Large intestine (tissue), 12 donors: Measurements from ENCODE around the gene CD101. TPM values are rescaled to one million over a fixed set of nuclear protein-coding genes. Genes with fewer than 3 reads are reported as not detected.

Experiments
- DNase-seq, 2 donors: peaks; one replicate each; pipeline versions ENCODE4 v3.0.0 to v3.0.0-alpha.2; 2013
- H3K27ac ChIP-seq: one replicate; pipeline ENCODE4 v1.5.1; 2013; ENCODE audit warnings: low read length
- H3K27me3 ChIP-seq: 2 replicates; pipeline ENCODE4 v1.6.1; 2013; ENCODE audit warnings: low read length; ENCODE audit not compliant: control insufficient read depth, insufficient read depth
- H3K36me3 ChIP-seq: 2 replicates; pipeline ENCODE4 v1.6.1; 2013; ENCODE audit warnings: low read length; ENCODE audit not compliant: control insufficient read depth, insufficient read depth
- H3K4me1 ChIP-seq: one replicate; pipeline ENCODE4 v1.6.1; 2013; ENCODE audit warnings: low read length; ENCODE audit not compliant: control insufficient read depth, insufficient read depth
- H3K4me3 ChIP-seq: one replicate; pipeline ENCODE4 v1.5.1; 2013; ENCODE audit warnings: low read length
- H3K9me3 ChIP-seq: one replicate; pipeline ENCODE4 v1.6.1; 2013; ENCODE audit warnings: mild to moderate bottlenecking, low read depth, low read length, moderate library complexity; ENCODE audit not compliant: control insufficient read depth
- WGBS: methylation state at CpG from one replicate; pipeline ENCODE4 v1.1.5; 2013; ENCODE audit warnings: low lambda C conversion rate; ENCODE audit not compliant: insufficient coverage; 5-methylcytosine and 5-hydroxymethylcytosine counted together
- long read RNA-seq, 11 donors: transcript quantifications; one replicate each; lab custom pipeline, GENCODE V29; 2026
- polyA plus RNA-seq: library from polyadenylated mRNA; unstranded; fragments of 120-200 nt; gene quantifications from one replicate; pipeline ENCODE4 v1.2.1, GENCODE V29; 2013

Gene CD101, protein sequence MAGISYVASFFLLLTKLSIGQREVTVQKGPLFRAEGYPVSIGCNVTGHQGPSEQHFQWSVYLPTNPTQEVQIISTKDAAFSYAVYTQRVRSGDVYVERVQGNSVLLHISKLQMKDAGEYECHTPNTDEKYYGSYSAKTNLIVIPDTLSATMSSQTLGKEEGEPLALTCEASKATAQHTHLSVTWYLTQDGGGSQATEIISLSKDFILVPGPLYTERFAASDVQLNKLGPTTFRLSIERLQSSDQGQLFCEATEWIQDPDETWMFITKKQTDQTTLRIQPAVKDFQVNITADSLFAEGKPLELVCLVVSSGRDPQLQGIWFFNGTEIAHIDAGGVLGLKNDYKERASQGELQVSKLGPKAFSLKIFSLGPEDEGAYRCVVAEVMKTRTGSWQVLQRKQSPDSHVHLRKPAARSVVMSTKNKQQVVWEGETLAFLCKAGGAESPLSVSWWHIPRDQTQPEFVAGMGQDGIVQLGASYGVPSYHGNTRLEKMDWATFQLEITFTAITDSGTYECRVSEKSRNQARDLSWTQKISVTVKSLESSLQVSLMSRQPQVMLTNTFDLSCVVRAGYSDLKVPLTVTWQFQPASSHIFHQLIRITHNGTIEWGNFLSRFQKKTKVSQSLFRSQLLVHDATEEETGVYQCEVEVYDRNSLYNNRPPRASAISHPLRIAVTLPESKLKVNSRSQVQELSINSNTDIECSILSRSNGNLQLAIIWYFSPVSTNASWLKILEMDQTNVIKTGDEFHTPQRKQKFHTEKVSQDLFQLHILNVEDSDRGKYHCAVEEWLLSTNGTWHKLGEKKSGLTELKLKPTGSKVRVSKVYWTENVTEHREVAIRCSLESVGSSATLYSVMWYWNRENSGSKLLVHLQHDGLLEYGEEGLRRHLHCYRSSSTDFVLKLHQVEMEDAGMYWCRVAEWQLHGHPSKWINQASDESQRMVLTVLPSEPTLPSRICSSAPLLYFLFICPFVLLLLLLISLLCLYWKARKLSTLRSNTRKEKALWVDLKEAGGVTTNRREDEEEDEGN
- 4.6 TPM for polyA plus RNA-seq
- long read RNA-seq, donor 1 = 0 reads
- long read RNA-seq, donor 2 = 0 reads
- long read RNA-seq, donor 3 = 0 reads
- long read RNA-seq, donor 4 = 0 reads
- long read RNA-seq, donor 5 = 0 reads
- long read RNA-seq, donor 6 = 0 reads
- long read RNA-seq, donor 7 = 0 reads
- long read RNA-seq, donor 8, partial matches to known transcripts = 0 of 1 reads
- long read RNA-seq, donor 8, other reads (novel, unspliced or antisense) = 0 of 1 reads
- long read RNA-seq, donor 9 = 0 reads
- long read RNA-seq, donor 10 = 0 reads
- long read RNA-seq, donor 11 = 0 reads

DNA sequence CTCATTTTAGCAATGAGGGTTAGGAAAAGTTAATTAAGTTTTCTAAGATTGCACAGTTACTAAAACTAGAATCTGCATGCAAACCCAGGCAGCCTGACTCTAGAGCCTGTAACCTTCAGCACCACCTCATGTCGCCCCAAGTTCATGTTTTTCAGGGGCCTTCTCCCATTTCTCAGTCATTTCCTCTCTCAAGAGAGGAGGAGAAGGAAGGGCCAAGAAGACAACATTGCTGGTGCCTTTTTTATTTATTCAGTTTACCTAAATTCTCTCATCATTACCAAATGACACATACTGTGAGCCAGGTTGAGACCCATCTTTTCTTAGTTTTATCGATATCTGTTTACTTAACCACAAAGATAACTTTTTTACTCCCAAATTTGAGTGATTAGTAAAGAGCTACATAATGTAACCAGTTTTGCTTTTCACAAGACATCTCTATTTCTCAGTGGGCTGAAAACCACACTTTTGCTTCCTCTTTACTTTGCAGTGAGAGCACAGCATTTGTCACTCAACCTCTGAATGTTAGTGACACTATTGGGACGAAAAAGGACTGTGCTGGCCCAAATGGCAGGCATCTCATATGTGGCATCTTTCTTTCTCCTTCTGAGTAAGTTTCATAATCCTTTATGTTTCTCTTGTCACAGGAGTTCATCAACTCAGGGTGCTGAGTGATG lies at the start of gene CD101:
Gene CD101 (plus strand): TSS at position 507 of the 674 bp plus-strand sequence. CDS start 58 bp downstream, at position 565.
- no peak for DNase-seq
- no peaks in the 10 kb centered on the region for H3K36me3 ChIP-seq
- H3K4me3 ChIP-seq = no peak within 1 kb of the TSS
- no peak within 1 kb of the TSS for H3K27ac ChIP-seq
- no peaks in the 10 kb centered on the region for H3K4me1 ChIP-seq
- H3K9me3 ChIP-seq = no peaks in the 10 kb centered on the region
- WGBS = 83% methylated on average over 2 of the region's 3 CpGs
- H3K27me3 ChIP-seq = no peaks in the 10 kb centered on the region

DNA sequence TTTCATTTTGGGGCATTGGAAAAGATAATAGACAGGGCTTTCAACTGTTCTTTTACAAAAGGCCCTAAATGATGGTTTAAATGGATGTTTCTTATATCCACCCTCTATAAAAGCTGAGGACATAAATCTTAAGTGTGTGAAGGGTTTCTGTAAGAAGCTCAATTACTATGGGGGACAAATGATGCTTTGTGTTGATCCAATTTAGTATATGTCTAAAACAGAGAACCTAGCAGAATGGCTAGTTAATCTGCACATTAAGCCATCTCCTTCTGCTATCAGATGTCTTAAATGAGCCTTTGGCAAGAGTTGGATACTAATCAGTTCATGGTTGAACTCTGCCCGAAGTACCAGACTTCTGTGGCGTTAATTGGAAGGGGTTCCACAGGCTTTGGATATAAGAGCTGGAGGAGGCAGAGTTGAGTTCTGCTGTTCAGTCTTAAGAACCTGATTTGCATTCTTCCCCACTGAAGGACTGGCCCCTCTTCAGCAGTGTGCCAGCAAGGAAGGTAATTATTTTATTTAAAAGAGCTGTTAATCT lies 48.8 kb upstream of the CD101 start:
- Histone ChIP-seq H3K4me1 (no peaks in the 10 kb centered on the region), H3K4me3 (no peak overlapping the region), H3K36me3 (peaks cover 19% of the 10 kb centered on the region), H3K27ac (no peak overlapping the region), H3K9me3 (no peaks in the 10 kb centered on the region), H3K27me3 (no peaks in the 10 kb centered on the region)
- DNase-seq = no peak
- WGBS = no CpG with 5 or more reads among the region's 2 CpGs

DNA sequence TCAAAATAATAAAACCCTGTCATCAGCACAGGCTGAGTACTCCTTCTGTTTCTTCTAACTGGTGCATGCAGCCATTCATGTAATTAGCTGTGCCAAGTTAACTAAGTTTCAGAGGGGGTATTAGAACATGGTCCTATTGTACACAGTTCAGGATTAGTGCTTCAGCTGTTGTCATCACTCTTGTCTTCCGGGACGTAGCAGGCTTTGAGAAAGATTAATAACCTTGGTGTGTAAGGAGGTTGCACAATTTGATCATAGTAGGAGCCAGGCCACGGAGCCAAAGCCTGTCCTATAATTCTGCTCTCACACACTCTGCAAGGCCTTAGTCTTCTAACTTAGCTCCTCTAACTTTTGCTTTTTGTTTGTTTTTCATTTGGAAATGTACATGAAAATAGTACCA lies 47.1 kb upstream of the CD101 start:
- DNase-seq = no peak
- H3K4me1 ChIP-seq = no peaks in the 10 kb centered on the region
- H3K36me3 ChIP-seq = peaks cover 12% of the 10 kb centered on the region
- no peak overlapping the region for H3K27ac ChIP-seq
- no peak overlapping the region for H3K4me3 ChIP-seq
- H3K27me3 ChIP-seq = no peaks in the 10 kb centered on the region
- no peaks in the 10 kb centered on the region for H3K9me3 ChIP-seq
- no CpG with 5 or more reads among the region's 3 CpGs for WGBS

DNA sequence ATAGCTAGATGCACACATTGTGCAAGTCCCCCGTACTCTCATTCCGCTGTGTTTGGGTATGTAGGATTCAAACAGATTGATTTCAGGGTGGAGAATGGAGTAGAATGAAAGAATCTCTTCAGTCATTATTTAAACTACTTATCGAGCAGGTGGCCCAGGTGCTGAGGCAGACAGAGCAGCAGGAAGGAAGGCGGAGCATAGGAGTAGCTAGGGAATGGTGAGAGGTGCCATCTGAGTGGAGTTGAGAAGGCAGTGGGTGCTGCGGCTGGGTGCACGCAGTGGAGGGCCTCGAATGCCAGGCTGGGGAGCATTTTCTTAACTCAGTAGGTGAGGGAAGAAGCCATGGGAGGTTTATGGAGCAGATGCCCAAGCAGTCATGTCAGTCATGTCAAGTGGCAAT lies 45.2 kb upstream of the CD101 start:
- 60% methylated on average over 1 of the region's 7 CpGs for WGBS
- no peak for DNase-seq
- H3K9me3 ChIP-seq = no peaks in the 10 kb centered on the region
- H3K27ac ChIP-seq = no peak overlapping the region
- H3K4me3 ChIP-seq = no peak overlapping the region
- H3K27me3 ChIP-seq = no peaks in the 10 kb centered on the region
- peaks cover 3% of the 10 kb centered on the region for H3K36me3 ChIP-seq
- no peaks in the 10 kb centered on the region for H3K4me1 ChIP-seq

DNA sequence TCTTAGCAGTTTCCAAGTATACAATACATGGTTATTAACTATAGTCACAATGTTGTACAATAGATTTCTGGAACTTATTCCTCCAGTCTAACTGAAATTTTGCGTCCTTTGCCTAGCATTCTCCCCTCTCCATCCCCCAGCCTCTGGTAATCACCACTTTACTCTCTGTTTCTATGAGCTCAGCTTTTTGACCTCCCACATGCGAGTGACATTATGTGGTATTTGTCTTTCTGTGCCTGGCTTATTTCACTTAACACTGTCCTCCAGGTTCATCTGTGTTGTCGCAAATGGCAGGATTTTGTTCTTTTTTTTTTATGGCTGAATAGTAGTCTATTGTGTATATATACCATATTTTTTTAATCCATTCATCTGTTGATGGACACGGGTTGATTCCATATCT lies 43.9 kb upstream of the CD101 start:
- no peak overlapping the region for H3K4me3 ChIP-seq
- no peak overlapping the region for H3K27ac ChIP-seq
- 100% methylated on average over 3 of the region's 4 CpGs for WGBS

DNA sequence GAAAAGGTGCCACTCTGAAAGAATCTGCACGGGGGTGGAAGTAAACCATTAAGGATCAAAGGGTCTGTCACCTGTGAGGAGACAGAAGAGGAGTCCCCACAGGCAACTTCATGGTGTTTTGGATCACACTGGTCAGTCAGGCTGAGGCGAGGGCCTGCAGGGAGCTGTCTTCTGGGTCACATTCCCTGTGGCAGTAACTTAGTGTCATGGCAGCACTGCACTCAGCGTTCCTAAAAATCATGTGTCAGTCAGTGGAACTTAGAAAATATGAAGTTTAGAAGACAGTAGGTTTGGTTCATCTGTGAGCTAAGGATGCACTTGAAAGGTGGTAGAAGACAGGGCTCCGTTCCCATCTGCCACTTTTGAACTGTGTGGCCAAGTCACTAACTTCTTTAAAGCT lies 43.5 kb upstream of the CD101 start:
- Histone ChIP-seq H3K27me3 (no peaks in the 10 kb centered on the region), H3K36me3 (peaks cover 13% of the 10 kb centered on the region), H3K4me3 (no peak overlapping the region), H3K9me3 (no peaks in the 10 kb centered on the region), H3K4me1 (no peaks in the 10 kb centered on the region), H3K27ac (no peak overlapping the region)
- no peak for DNase-seq
- no CpG with 5 or more reads among the region's 4 CpGs for WGBS

More for the DNA sequence above, 43.9 kb upstream of the CD101 start:
- Histone ChIP-seq H3K9me3 (no peaks in the 10 kb centered on the region), H3K4me1 (no peaks in the 10 kb centered on the region), H3K36me3 (peaks cover 10% of the 10 kb centered on the region), H3K27me3 (no peaks in the 10 kb centered on the region)
- DNase-seq = no peak

DNA sequence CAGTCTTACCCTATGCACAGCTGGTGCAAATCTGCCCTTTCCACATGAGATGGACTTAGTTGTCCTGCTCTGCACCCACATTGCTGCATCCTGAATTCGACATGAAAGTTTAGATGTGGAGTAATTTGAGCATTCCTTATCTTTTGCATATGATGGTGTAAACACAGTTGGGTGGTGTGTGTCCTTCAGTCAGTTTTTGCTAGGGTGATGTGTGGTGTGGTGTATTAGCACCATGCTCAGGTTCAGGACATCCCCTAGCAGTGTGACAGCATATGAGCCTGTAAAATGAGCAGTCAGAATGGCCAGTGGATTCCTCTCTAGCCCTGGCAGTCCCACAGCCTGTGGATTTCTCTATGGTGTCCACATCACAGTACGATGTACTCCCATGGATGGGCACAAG lies 42.6 kb upstream of the CD101 start:
- no peaks in the 10 kb centered on the region for H3K4me1 ChIP-seq
- no CpG with 5 or more reads among the region's 2 CpGs for WGBS
- peaks cover 13% of the 10 kb centered on the region for H3K36me3 ChIP-seq
- no peak overlapping the region for H3K4me3 ChIP-seq
- H3K27ac ChIP-seq = no peak overlapping the region
- DNase-seq = no peak
- H3K9me3 ChIP-seq = no peaks in the 10 kb centered on the region
- H3K27me3 ChIP-seq = no peaks in the 10 kb centered on the region

DNA sequence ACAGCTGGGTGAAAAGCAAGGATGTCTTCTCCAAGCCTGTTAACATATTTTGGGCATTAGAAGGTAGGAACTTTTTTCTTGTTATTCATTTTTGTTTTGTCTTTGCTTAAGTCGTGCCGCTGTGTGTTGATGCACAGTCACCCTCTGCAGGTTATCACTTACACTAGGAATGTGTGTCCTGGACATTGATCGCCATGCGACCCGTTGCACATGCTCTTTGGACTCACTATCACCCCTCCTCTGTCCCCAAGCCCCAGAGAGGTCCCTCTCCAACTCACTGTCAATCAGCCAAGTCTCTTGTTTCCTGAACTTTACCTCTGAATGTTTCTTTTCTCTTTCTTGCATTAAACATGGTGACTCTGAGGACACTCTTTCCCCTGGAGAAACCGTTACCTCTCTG lies 40.0 kb upstream of the CD101 start:
- 93% methylated on average over 3 of the region's 6 CpGs for WGBS
- Histone ChIP-seq H3K4me1 (no peaks in the 10 kb centered on the region), H3K27me3 (no peaks in the 10 kb centered on the region), H3K4me3 (no peak overlapping the region), H3K27ac (no peak overlapping the region), H3K36me3 (peaks cover 20% of the 10 kb centered on the region), H3K9me3 (no peaks in the 10 kb centered on the region)
- DNase-seq = peak in 1 of 2 donors; percentile 60

DNA sequence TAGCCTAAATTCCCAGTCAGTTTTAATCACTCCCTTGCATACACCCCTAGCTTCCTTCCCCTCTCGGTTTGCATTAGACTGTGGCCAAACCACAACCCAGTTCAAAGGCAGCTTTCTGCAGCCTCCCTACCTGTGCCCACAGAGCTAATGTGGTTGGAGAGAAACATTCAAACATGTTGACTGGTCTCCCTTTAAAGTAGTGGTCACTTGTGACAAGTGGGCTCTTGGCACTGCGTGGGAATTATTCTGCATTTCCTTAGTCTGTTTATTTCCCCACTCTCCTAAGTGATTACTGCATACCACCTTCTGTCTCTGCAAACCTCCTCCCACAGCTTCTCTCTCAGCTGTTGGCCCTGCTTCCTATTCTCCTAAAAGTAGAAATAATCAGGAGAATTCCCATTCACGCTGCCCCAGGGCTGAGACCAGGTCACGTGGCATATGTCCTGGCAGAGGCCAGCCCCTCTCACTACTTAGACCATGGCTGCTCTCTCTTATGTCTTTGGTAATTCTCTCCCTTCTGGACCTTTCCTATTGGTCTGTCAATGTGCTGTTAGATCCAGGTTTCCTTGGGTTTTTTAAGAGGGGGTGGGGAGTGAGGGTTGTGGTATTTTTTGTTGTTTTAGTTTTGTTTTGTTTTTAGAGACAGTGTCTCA lies 38.4 kb upstream of the CD101 start:
- no CpG with 5 or more reads among the region's 4 CpGs for WGBS
- no peaks in the 10 kb centered on the region for H3K27me3 ChIP-seq
- H3K36me3 ChIP-seq = peaks cover 26% of the 10 kb centered on the region
- no peaks in the 10 kb centered on the region for H3K4me1 ChIP-seq
- no peak overlapping the region for H3K4me3 ChIP-seq
- H3K9me3 ChIP-seq = no peaks in the 10 kb centered on the region
- DNase-seq = no peak
- no peak overlapping the region for H3K27ac ChIP-seq
